OCI-LY3 (cell line): ENCODE results near the gene KRTAP5-6.

Experiments used
- H2AFZ ChIP-seq: fragments of 200-600, 300-600 bp; shearing (Covaris generic); 2 replicates; pipeline ENCODE4 v1.6.0; 2014; ENCODE audit warnings: antibody characterized with exemption, low read depth, low read length
- H3K27ac ChIP-seq: fragments of 200-600, 300-600 bp; sonication (generic); 2 replicates; pipeline ENCODE4 v1.5.1; 2014; ENCODE audit warnings: mild to moderate bottlenecking, low read length, moderate library complexity, mixed read lengths
- H3K27me3 ChIP-seq: fragments of 200-600, 300-600 bp; sonication (generic); 2 replicates; pipeline ENCODE4 v1.6.1; 2014; ENCODE audit warnings: low read depth, low read length, mixed read lengths
- H3K36me3 ChIP-seq: fragments of 200-600, 300-600 bp; sonication (generic); replicated peaks from 2 replicates; pipeline ENCODE3; 2014; ENCODE audit warnings: low read depth, low read length, mixed read lengths
- H3K4me1 ChIP-seq: fragments of 300-600, 200-600 bp; sonication (generic); 2 replicates; pipeline ENCODE4 v1.6.1; 2014; ENCODE audit warnings: low read length, mixed read lengths
- H3K4me2 ChIP-seq: fragments of 200-600, 300-600 bp; sonication (generic); 2 replicates; pipeline ENCODE4 v1.6.1; 2014; ENCODE audit warnings: low read length, mixed read lengths
- H3K4me3 ChIP-seq: fragments of 300-600, 200-600 bp; sonication (generic); 2 replicates; pipeline ENCODE4 v1.5.1; 2014; ENCODE audit warnings: antibody characterized with exemption, mild to moderate bottlenecking, low read length, moderate library complexity
- H3K79me2 ChIP-seq: fragments of 300-600, 200-600 bp; shearing (Covaris generic); 2 replicates; pipeline ENCODE4 v1.6.1; 2014; ENCODE audit warnings: mild to moderate bottlenecking, low read length, mixed read lengths
- H3K9ac ChIP-seq: fragments of 300-600, 200-600 bp; shearing (Covaris generic); 2 replicates; pipeline ENCODE4 v1.6.0; 2014; ENCODE audit warnings: mild to moderate bottlenecking, low read length, moderate library complexity
- H3K9me3 ChIP-seq: fragments of 200-600, 300-600 bp; shearing (Covaris generic); 2 replicates; pipeline ENCODE4 v1.6.1; 2014; ENCODE audit warnings: low read length, mixed read lengths; ENCODE audit not compliant: insufficient read depth
- H4K20me1 ChIP-seq: fragments of 200-600, 300-600 bp; sonication (generic); 2 replicates; pipeline ENCODE4 v1.6.1; 2016; ENCODE audit warnings: low read length, mixed read lengths; ENCODE audit not compliant: insufficient read depth
- EZH2phosphoT487 ChIP-seq: fragments of 200-600 bp; shearing (Covaris generic); IDR thresholded peaks from 2 replicates; pipeline ENCODE4 v1.6.1; 2018; ENCODE audit warnings: antibody characterized with exemption, mixed run types, low read depth
- TF ChIP-seq, protein P1 (sequence below): fragments of 200-600, 300-600 bp; sonication (generic); IDR thresholded peaks from 2 replicates; pipeline ENCODE4 v1.5.1; 2014; ENCODE audit warnings: antibody characterized with exemption, low read length, low read depth

KRTAP5-6 gene

DNA sequence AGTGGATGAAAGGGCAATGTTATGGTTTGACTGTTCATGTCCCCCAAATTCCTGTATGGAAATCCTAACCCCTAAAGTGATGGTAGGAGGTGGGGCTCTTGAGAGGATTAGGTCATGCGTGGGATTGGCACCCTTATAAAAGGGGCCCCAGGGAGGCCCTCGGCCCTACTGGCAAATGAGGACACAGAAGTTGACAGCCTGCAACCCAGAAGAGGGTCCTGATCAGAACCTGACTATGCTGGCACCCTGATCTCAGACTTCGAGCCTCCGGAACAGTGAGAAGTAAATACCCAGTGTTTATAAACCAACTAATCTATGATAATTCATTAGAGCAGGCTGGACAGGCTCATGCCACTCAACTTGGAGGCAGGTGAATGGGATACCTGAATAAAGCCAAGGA lies 44.7 kb downstream of the KRTAP5-6 start:
- Histone ChIP-seq H3K9ac (no peak overlapping the region), H3K27ac (no peak overlapping the region), H3K4me2 (no peak overlapping the region), H3K9me3 (peaks cover 4% of the 10 kb centered on the region; the same call in 1 of the 2 replicates), H3K36me3 (no peaks in the 10 kb centered on the region), H3K4me3 (no peak overlapping the region), H3K27me3 (peaks cover 4% of the 10 kb centered on the region; the same call in 1 of the 2 replicates), H3K79me2 (no peaks in the 10 kb centered on the region), H3K4me1 (no peaks in the 10 kb centered on the region), H2AFZ (no peak overlapping the region), H4K20me1 (no peaks in the 10 kb centered on the region; the same call in 1 of the 2 replicates)
- TF ChIP-seq, protein P1, sequence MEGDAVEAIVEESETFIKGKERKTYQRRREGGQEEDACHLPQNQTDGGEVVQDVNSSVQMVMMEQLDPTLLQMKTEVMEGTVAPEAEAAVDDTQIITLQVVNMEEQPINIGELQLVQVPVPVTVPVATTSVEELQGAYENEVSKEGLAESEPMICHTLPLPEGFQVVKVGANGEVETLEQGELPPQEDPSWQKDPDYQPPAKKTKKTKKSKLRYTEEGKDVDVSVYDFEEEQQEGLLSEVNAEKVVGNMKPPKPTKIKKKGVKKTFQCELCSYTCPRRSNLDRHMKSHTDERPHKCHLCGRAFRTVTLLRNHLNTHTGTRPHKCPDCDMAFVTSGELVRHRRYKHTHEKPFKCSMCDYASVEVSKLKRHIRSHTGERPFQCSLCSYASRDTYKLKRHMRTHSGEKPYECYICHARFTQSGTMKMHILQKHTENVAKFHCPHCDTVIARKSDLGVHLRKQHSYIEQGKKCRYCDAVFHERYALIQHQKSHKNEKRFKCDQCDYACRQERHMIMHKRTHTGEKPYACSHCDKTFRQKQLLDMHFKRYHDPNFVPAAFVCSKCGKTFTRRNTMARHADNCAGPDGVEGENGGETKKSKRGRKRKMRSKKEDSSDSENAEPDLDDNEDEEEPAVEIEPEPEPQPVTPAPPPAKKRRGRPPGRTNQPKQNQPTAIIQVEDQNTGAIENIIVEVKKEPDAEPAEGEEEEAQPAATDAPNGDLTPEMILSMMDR = no peak
- no peak for TF ChIP-seq EZH2phosphoT487

DNA sequence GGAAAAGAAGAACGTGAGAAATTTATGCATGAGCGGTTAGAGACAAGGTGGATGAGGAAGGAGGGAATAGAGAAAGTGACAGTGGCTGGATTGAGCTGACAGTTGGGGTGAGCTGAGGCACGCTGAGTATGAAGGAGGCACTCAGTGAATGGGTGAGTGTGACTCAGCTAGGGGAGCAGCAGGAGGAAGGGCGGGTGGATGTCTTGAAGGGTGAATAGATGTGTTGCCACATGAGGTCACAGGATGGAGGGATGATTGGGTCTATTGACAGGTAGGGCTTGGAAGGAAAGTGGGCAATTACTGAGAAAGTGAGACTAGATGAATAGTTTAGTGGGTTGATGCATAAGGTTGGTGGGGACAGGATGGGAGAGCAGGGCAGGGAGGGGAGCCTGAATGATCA lies 45.4 kb downstream of the KRTAP5-6 start:
- Histone ChIP-seq H3K9me3 (peaks cover 2% of the 10 kb centered on the region; the same call in 1 of the 2 replicates), H3K4me1 (no peaks in the 10 kb centered on the region), H3K27me3 (peaks cover 4% of the 10 kb centered on the region; the same call in 1 of the 2 replicates), H3K36me3 (no peaks in the 10 kb centered on the region), H3K27ac (no peak overlapping the region), H3K4me3 (no peak overlapping the region), H4K20me1 (no peaks in the 10 kb centered on the region; the same call in 1 of the 2 replicates), H3K9ac (no peak overlapping the region), H2AFZ (no peak overlapping the region), H3K4me2 (no peak overlapping the region), H3K79me2 (no peaks in the 10 kb centered on the region)
- TF ChIP-seq EZH2phosphoT487 = no peak
- TF ChIP-seq, protein P1 = no peak

DNA sequence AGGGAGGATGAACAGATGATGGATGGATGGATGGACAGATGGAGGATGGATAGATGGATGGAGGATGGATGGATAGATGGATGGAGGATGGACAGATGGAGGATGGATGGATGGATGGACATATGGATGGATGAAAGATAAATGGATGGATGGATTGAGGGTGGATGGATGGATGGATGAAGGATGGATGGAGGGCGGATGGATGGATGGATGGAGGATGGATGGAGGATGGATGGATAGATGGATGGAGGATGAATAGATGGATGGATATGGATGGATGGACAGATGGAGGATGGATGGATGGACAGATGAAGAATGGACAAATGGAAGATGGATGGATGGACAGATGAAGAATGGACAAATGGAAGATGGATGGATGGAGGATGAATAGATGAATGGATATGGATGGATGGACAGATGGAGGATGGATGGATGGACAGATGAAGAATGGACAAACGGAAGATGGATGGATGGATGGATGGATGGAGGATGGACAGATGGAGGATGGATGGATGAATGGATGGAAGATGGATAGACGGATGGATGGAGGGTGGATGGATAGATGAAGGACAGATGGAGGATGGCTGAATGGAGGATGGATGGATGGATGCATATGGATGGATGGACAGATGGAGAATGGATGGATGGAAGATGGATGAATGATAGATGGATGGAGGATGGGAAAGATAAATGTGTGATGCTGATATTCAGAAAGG lies 46.0 kb downstream of the KRTAP5-6 start:
- Histone ChIP-seq H3K27me3 (peaks cover 4% of the 10 kb centered on the region; the same call in 1 of the 2 replicates), H3K36me3 (no peaks in the 10 kb centered on the region), H3K4me3 (no peak overlapping the region), H3K27ac (no peak overlapping the region), H2AFZ (no peak overlapping the region), H3K4me1 (no peaks in the 10 kb centered on the region), H4K20me1 (no peaks in the 10 kb centered on the region; the same call in 1 of the 2 replicates), H3K4me2 (no peak overlapping the region), H3K9me3 (no peaks in the 10 kb centered on the region), H3K79me2 (no peaks in the 10 kb centered on the region), H3K9ac (no peak overlapping the region)
- TF ChIP-seq EZH2phosphoT487 = no peak
- TF ChIP-seq, protein P1 = no peak

DNA sequence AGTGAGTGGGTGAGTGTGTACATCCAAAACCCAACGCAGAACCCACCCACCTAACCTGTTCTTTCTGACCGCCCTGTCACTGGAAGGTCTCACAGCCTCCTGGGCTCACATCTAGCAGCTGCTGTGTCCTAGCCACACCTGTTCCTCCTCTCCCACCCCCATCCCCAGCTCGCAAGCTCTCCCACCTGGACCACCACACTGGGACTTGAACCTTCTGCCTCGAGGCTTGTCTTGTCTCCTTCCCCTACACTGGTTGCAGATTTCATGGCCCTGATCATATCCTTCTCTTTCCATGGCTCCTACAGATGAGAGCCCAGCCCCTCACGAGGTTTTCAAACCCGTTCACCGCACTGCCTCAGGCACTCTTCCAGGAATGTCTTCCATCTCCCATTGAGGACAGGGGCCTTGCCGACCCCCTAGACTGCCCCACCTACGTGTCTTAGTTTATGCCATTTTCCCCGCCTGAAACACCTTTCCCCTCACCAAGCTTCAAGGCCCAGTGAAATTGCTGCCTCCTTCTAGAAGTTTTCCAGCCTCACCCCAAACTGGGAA lies 46.7 kb downstream of the KRTAP5-6 start:
- TF ChIP-seq, protein P1 = no peak
- TF ChIP-seq EZH2phosphoT487 = no peak
- Histone ChIP-seq H4K20me1 (no peaks in the 10 kb centered on the region; the same call in 1 of the 2 replicates), H3K27me3 (peaks cover 4% of the 10 kb centered on the region; the same call in 1 of the 2 replicates)

More for the DNA sequence above, 46.7 kb downstream of the KRTAP5-6 start:
- Histone ChIP-seq H3K4me1 (no peaks in the 10 kb centered on the region), H3K9me3 (no peaks in the 10 kb centered on the region), H3K79me2 (no peaks in the 10 kb centered on the region), H3K4me2 (no peak overlapping the region), H3K9ac (no peak overlapping the region), H2AFZ (no peak overlapping the region), H3K36me3 (no peaks in the 10 kb centered on the region), H3K4me3 (no peak overlapping the region), H3K27ac (no peak overlapping the region)
